ENCODE measurements around the gene MED27.

MED27 gene

GRCh38 chr9:131837316-131837715, 242.4 kb downstream of the MED27 start:
- no peak for DNase-seq (ENCODE audit: low read depth)
- no peak overlapping the region for H3K4me3 ChIP-seq (ENCODE audit: control insufficient read depth, low read depth, low read length)
- peak; percentile 18 for TF ChIP-seq CTCF (IDR thresholded peaks at IDR 0.05; ENCODE audit: control insufficient read depth, insufficient read depth, low read depth, low read length, missing control alignments)

- TF ChIP-seq CTCF (IDR thresholded peaks at IDR 0.05; ENCODE audit: control insufficient read depth, insufficient read depth, low read depth, low read length, missing control alignments) = no peak
- H3K4me3 ChIP-seq (ENCODE audit: control insufficient read depth, low read depth, low read length) = no peak overlapping the region
- no peak for DNase-seq (ENCODE audit: low read depth)
Observed at GRCh38 chr9:131836607-131837315, 242.9 kb downstream of the MED27 start.

- no peak overlapping the region for H3K4me3 ChIP-seq (ENCODE audit: control insufficient read depth, low read depth, low read length)
- TF ChIP-seq CTCF (IDR thresholded peaks at IDR 0.05; ENCODE audit: control insufficient read depth, insufficient read depth, low read depth, low read length, missing control alignments) = no peak
- no peak for DNase-seq (ENCODE audit: low read depth)
Observed at GRCh38 chr9:131836021-131836420, 243.6 kb downstream of the MED27 start.

- no peak for DNase-seq (ENCODE audit: low read depth)
- TF ChIP-seq CTCF (IDR thresholded peaks at IDR 0.05; ENCODE audit: control insufficient read depth, insufficient read depth, low read depth, low read length, missing control alignments) = no peak
- no peak overlapping the region for H3K4me3 ChIP-seq (ENCODE audit: control insufficient read depth, low read depth, low read length)
Observed at GRCh38 chr9:131835151-131835910, 244.3 kb downstream of the MED27 start.

- no peak for DNase-seq (ENCODE audit: low read depth)
- no peak overlapping the region for H3K4me3 ChIP-seq (ENCODE audit: control insufficient read depth, low read depth, low read length)
- no peak for TF ChIP-seq CTCF (IDR thresholded peaks at IDR 0.05; ENCODE audit: control insufficient read depth, insufficient read depth, low read depth, low read length, missing control alignments)
Observed at GRCh38 chr9:131834721-131835120, 244.9 kb downstream of the MED27 start.

- no peak for DNase-seq (ENCODE audit: low read depth)
- no peak overlapping the region for H3K4me3 ChIP-seq (ENCODE audit: control insufficient read depth, low read depth, low read length)
Observed at GRCh38 chr9:131833906-131834305, 245.8 kb downstream of the MED27 start.

More at GRCh38 chr9:131833906-131834305, 245.8 kb downstream of the MED27 start:
- no peak for TF ChIP-seq CTCF (IDR thresholded peaks at IDR 0.05; ENCODE audit: control insufficient read depth, insufficient read depth, low read depth, low read length, missing control alignments)
